ENCODE measurements around the gene KPRP.

Gene KPRP

GRCh38 chr1:152757747-152758146 lies at the start of gene KPRP:
KPRP (plus strand) TSS chr1:152758025; CDS start chr1:152759589, 1,564 bp downstream.
- DNase-seq: no peak

- DNase-seq: no peak
These were observed 39.6 kb upstream of the KPRP start for GRCh38 chr1:152718238-152718637.

- no peak for DNase-seq
These were observed 32.6 kb upstream of the KPRP start for GRCh38 chr1:152725261-152725660.

GRCh38 chr1:152728986-152729385 lies 28.8 kb upstream of the KPRP start:
- DNase-seq: no peak

GRCh38 chr1:152735648-152736047 lies 22.2 kb upstream of the KPRP start:
- no peak for DNase-seq

- DNase-seq: no peak
These were observed 19.8 kb upstream of the KPRP start for GRCh38 chr1:152737997-152738396.

- DNase-seq: no peak
These were observed 18.0 kb upstream of the KPRP start for GRCh38 chr1:152739841-152740240.

GRCh38 chr1:152741656-152742055 lies 16.2 kb upstream of the KPRP start:
- DNase-seq: no peak

GRCh38 chr1:152743371-152744145 lies 14.3 kb upstream of the KPRP start:
- no peak for DNase-seq

GRCh38 chr1:152745289-152745704 lies 12.5 kb upstream of the KPRP start:
- peak; percentile 9 for DNase-seq

GRCh38 chr1:152745765-152746444 lies 11.9 kb upstream of the KPRP start:
- no peak for DNase-seq

GRCh38 chr1:152747831-152748230 lies 10.0 kb upstream of the KPRP start:
- DNase-seq: no peak

- no peak for DNase-seq
These were observed 5.6 kb upstream of the KPRP start for GRCh38 chr1:152752225-152752624.

GRCh38 chr1:152753586-152753985 lies 4.2 kb upstream of the KPRP start:
- DNase-seq: no peak

- no peak for DNase-seq
These were observed 953 bp upstream of the KPRP start for GRCh38 chr1:152756872-152757271.

GRCh38 chr1:152758636-152759035 lies 811 bp downstream of the KPRP start:
- DNase-seq: no peak

- no peak for DNase-seq
These were observed 1.8 kb downstream of the KPRP start for GRCh38 chr1:152759453-152760173.

- DNase-seq: no peak
These were observed 2.8 kb downstream of the KPRP start for GRCh38 chr1:152760551-152761190.

- no peak for DNase-seq
These were observed 3.9 kb downstream of the KPRP start for GRCh38 chr1:152761609-152762213.

GRCh38 chr1:152768847-152769533 lies 11.2 kb downstream of the KPRP start:
- no peak for DNase-seq

GRCh38 chr1:152770411-152770810 lies 12.6 kb downstream of the KPRP start:
- DNase-seq: no peak

- DNase-seq: no peak
These were observed 17.1 kb downstream of the KPRP start, which contains the start of gene LCE1F for GRCh38 chr1:152774875-152775274. LCE1F (plus strand) TSS chr1:152775140; CDS start chr1:152776372, 1,232 bp downstream.

All from NCI-H1105 treated with DMSO at 0.1 percent for 48 hours (cell line).